RWPE2 (cell line): Measurements from ENCODE around the gene NAT14.

ENCODE experiments used
- ATAC-seq: fragments of 200-7000 bp; cut with Tn5 transposase; 3 replicates; pipeline ENCODE4 v1.9.1; 2021; ENCODE audit warnings: low read depth
- DNase-seq: peaks from one replicate; pipeline ENCODE4 v3.0.0-alpha.2; 2020; ENCODE audit warnings: low spot score
- H3K27ac ChIP-seq: fragments of 450-650 bp; 2 replicates; pipeline ENCODE4 v1.5.1; 2017; ENCODE audit warnings: mild to moderate bottlenecking; ENCODE audit not compliant: poor library complexity, severe bottlenecking
- H3K27me3 ChIP-seq: fragments of 250-450 bp; sonication (Bioruptor Pico); 2 replicates; pipeline ENCODE4 v1.5.1; 2021; ENCODE audit warnings: mild to moderate bottlenecking, moderate library complexity; ENCODE audit not compliant: insufficient read depth, poor library complexity, severe bottlenecking
- H3K36me3 ChIP-seq: fragments of 250-450 bp; sonication (Bioruptor Pico); 2 replicates; pipeline ENCODE4 v1.5.1; 2020; ENCODE audit warnings: low read depth, mild to moderate bottlenecking, moderate library complexity
- H3K4me1 ChIP-seq: fragments of 250-450 bp; sonication (Bioruptor Pico); 2 replicates; pipeline ENCODE4 v1.5.1; 2021; ENCODE audit warnings: mild to moderate bottlenecking, moderate library complexity; ENCODE audit not compliant: insufficient read depth, poor library complexity, severe bottlenecking
- H3K4me3 ChIP-seq: fragments of 250-450 bp; sonication (Bioruptor Pico); 2 replicates; pipeline ENCODE4 v1.5.1; 2021; ENCODE audit warnings: mild to moderate bottlenecking, moderate library complexity; ENCODE audit not compliant: severe bottlenecking
- H3K9me3 ChIP-seq: fragments of 250-450 bp; sonication (Bioruptor Pico); 2 replicates; pipeline ENCODE4 v1.5.1; 2021; ENCODE audit warnings: mild to moderate bottlenecking, moderate library complexity; ENCODE audit not compliant: severe bottlenecking
- TF ChIP-seq, protein P1 (sequence below): fragments of 450-650 bp; IDR thresholded peaks from one replicate; pipeline ENCODE4 v1.5.1; 2017; ENCODE audit warnings: mild to moderate bottlenecking, moderate library complexity; ENCODE audit not compliant: poor library complexity, severe bottlenecking

Gene NAT14

DNA sequence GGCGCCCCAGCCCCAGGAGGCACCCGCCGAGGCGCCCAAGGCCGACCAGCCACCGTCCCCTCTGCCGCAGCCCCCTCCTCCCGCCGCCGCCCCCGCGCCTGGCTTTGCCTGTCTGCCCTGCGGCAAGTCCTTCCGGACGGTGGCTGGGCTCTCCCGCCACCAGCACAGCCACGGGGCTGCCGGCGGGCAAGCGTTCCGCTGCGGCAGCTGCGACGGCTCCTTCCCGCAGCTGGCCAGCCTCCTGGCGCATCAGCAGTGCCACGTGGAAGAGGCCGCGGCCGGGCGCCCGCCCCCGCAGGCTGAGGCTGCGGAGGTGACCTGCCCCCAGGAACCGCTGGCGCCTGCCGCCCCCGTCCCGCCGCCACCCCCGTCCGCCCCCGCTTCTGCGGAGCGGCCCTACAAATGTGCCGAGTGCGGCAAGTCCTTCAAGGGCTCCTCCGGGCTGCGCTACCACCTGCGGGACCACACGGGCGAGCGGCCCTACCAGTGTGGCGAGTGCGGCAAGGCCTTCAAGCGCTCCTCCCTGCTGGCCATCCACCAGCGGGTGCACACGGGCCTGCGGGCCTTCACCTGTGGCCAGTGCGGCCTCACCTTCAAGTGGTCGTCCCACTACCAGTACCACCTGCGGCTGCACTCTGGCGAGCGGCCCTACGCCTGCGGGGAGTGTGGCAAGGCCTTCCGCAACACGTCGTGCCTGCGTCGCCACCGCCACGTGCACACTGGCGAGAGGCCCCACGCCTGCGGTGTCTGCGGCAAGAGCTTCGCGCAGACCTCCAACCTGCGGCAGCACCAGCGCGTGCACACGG is 2.6 kb upstream of the NAT14 start:
- Histone ChIP-seq H3K9me3 (no peaks in the 10 kb centered on the region), H3K36me3 (no peaks in the 10 kb centered on the region), H3K4me3 (no peak overlapping the region), H3K27ac (no peak overlapping the region), H3K27me3 (no peaks in the 10 kb centered on the region), H3K4me1 (peaks cover 11% of the 10 kb centered on the region)
- DNase-seq, result peak; percentile 61
- no peak for ATAC-seq
- TF ChIP-seq, protein P1, sequence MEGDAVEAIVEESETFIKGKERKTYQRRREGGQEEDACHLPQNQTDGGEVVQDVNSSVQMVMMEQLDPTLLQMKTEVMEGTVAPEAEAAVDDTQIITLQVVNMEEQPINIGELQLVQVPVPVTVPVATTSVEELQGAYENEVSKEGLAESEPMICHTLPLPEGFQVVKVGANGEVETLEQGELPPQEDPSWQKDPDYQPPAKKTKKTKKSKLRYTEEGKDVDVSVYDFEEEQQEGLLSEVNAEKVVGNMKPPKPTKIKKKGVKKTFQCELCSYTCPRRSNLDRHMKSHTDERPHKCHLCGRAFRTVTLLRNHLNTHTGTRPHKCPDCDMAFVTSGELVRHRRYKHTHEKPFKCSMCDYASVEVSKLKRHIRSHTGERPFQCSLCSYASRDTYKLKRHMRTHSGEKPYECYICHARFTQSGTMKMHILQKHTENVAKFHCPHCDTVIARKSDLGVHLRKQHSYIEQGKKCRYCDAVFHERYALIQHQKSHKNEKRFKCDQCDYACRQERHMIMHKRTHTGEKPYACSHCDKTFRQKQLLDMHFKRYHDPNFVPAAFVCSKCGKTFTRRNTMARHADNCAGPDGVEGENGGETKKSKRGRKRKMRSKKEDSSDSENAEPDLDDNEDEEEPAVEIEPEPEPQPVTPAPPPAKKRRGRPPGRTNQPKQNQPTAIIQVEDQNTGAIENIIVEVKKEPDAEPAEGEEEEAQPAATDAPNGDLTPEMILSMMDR, result no peak

DNA sequence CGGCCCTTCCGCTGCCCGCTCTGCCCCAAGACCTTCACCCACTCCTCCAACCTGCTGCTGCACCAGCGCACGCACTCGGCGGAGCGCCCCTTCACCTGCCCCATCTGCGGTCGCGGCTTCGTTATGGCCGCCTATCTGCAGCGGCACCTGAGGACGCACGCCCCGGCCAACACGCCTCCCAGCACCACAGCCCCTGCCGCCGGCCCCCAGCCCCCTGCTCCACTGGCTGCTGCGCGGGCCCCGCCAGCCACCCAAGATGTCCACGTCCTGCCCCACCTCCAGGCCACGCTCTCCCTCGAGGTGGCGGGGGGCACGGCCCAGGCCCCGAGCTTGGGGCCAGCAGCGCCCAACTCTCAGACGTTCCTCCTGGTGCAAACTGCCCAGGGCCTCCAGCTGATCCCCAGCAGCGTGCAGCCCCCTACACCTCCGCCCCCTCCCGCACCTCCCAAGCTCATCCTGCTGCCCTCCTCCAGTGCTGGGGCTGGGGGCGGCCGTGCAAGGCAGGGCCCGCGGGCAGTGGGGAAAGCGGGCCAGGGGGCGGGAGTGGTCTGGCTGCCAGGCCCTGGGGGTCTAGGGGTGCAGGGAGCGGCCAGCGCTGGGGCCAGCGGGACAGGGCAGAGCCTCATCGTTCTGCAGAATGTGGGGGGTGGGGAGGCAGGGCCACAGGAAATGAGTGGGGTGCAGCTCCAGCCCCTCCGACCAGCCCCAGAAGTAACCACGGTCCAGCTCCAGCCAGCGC is 1.9 kb upstream of the NAT14 start:
- TF ChIP-seq, protein P1, result no peak
- DNase-seq, result peak; percentile 67
- Histone ChIP-seq H3K36me3 (no peaks in the 10 kb centered on the region), H3K27me3 (no peaks in the 10 kb centered on the region), H3K4me1 (peaks cover 12% of the 10 kb centered on the region), H3K4me3 (no peak overlapping the region), H3K27ac (no peak overlapping the region), H3K9me3 (no peaks in the 10 kb centered on the region)
- ATAC-seq, result no peak

DNA sequence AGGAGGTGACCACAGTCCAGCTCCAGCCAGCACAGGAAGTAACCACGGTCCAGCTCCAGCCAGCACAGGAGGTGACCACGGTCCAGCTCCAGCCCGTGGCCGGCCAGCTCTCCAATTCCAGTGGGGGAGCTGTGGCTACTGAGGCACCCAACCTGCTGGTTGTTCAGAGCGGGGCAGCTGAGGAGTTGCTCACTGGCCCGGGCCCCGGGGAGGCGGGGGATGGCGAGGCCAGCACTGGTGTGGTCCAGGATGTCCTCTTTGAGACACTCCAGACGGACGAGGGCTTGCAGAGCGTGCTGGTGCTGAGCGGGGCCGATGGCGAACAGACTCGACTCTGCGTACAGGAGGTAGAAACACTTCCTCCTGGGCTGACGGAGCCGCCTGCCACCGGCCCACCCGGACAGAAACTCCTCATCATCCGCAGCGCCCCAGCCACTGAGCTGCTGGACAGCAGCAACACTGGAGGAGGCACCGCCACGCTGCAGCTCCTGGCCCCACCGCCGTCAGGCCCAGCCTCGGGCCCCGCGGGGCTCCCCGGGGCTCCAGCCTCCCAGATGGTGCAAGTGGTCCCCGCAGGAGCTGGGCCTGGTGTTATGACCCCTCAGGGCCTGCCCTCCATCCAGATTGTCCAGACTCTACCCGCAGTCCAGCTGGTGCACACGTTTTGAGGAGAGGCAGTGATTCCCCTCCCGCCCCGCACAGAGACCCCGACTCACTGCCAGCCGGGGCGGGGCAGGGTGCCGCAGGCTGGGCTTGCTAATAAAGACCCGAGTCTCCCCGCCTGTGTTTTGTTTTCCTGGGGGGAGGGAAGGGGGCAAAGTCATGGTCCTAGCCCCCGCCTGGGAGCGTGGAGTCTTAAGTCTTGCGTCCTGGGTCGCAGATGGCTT is 1.0 kb upstream of the NAT14 start:
- no peaks in the 10 kb centered on the region for H3K27me3 ChIP-seq
- ATAC-seq (no peak), DNase-seq (peak; percentile 62)
- peak overlapping the region; percentile 66 for H3K4me3 ChIP-seq
- peaks cover 12% of the 10 kb centered on the region for H3K4me1 ChIP-seq
- H3K9me3 ChIP-seq, result no peaks in the 10 kb centered on the region
- H3K27ac ChIP-seq, result no peak overlapping the region
- TF ChIP-seq, protein P1, result no peak
- no peaks in the 10 kb centered on the region for H3K36me3 ChIP-seq

DNA sequence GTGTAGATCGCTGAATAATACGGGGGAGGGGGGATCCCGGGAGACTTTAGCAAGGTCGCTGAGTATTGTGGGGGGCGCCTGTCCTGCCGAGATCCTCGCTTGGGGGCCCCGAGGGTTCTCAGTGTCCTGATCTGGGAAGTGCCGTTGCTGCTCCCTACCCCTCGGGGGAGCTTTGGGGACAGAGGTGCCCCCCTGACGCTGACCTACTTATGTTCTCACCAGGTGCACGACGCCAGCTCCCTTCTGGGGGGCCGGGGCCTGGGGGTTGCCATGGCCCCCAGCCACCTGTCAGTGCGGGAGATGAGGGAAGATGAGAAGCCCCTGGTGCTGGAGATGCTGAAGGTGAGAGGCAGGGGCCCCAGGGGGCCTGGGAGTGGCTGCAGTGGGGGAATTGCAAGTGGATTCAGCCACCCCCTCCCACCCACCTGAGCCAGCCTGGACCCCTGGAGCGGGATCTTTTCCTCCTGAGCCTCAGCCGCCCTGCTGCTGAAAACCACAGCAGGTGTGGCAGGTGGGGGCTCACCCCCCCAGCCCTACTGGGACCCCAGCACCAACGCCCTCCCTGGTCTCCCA is 537 bp downstream of the NAT14 start:
- H3K36me3 ChIP-seq, result no peaks in the 10 kb centered on the region
- no peaks in the 10 kb centered on the region for H3K9me3 ChIP-seq
- H3K4me3 ChIP-seq, result peak overlapping the region; percentile 66
- no peaks in the 10 kb centered on the region for H3K27me3 ChIP-seq
- TF ChIP-seq, protein P1, result no peak
- no peak for ATAC-seq
- DNase-seq, result no peak
- peaks cover 12% of the 10 kb centered on the region for H3K4me1 ChIP-seq
- peak overlapping the region; percentile 73 for H3K27ac ChIP-seq
